GM23338 (cell line): ENCODE measurements around the gene HOXC9. TPM values are rescaled to one million over a fixed set of nuclear protein-coding genes. Genes with fewer than 3 reads are reported as not detected.
A peak's percentile ranks its signal among the peaks of the same experiment; 100 is the strongest.

Source experiments
- ATAC-seq: fragments of 200-7000 bp; cut with Tn5 transposase; 3 replicates; pipeline ENCODE4 v1.9.1; 2020
- DNase-seq: peaks from one replicate; pipeline ENCODE4 v3.0.0-alpha.2; 2015; ENCODE audit warnings: low spot score
- H2AFZ ChIP-seq: fragments of 200-600 bp; sonication (generic); 2 replicates; pipeline ENCODE4 v1.8.0; 2016; ENCODE audit warnings: antibody characterized with exemption, mild to moderate bottlenecking, moderate library complexity
- H3F3A ChIP-seq: fragments of 200-600 bp; sonication (generic); replicated peaks from 2 replicates; pipeline ENCODE4 v1.8.0; 2017; ENCODE audit warnings: antibody characterized with exemption, mixed run types, low read depth
- H3K27ac ChIP-seq: fragments of 200-600 bp; sonication (generic); 2 replicates; pipeline ENCODE4 v1.6.1; 2016; ENCODE audit warnings: low read depth
- H3K27me3 ChIP-seq: fragments of 200-600 bp; sonication (generic); 2 replicates; pipeline ENCODE4 v1.8.0; 2016; ENCODE audit warnings: mild to moderate bottlenecking, mixed run types, moderate library complexity; ENCODE audit not compliant: insufficient read depth
- H3K36me3 ChIP-seq: fragments of 200-600 bp; sonication (generic); 2 replicates; pipeline ENCODE4 v1.8.0; 2016; ENCODE audit warnings: mild to moderate bottlenecking; ENCODE audit not compliant: insufficient read depth
- H3K4me1 ChIP-seq: fragments of 200-600 bp; sonication (generic); 2 replicates; pipeline ENCODE4 v1.8.0; 2016; ENCODE audit warnings: mild to moderate bottlenecking, moderate library complexity; ENCODE audit not compliant: insufficient read depth
- H3K4me2 ChIP-seq: fragments of 200-600 bp; sonication (generic); 2 replicates; pipeline ENCODE4 v1.7.1; 2017; ENCODE audit warnings: mixed run types
- H3K4me3 ChIP-seq: fragments of 200-600 bp; sonication (generic); 2 replicates; pipeline ENCODE4 v1.6.1; 2016; ENCODE audit warnings: mixed run types
- H3K79me2 ChIP-seq: fragments of 200-600 bp; sonication (generic); replicated peaks from 2 replicates; pipeline ENCODE4 v1.8.0; 2017; ENCODE audit warnings: mild to moderate bottlenecking; ENCODE audit not compliant: insufficient read depth
- H3K9me2 ChIP-seq: fragments of 200-600 bp; sonication (generic); 2 replicates; pipeline ENCODE4 v1.8.0; 2017; ENCODE audit not compliant: insufficient read depth
- H4K20me1 ChIP-seq: fragments of 200-600 bp; sonication (generic); replicated peaks from 2 replicates; pipeline ENCODE4 v1.8.0; 2017; ENCODE audit warnings: mild to moderate bottlenecking; ENCODE audit not compliant: insufficient read depth
- H3K27ac Mint-ChIP-seq: 2 replicates; pipeline ENCODE4 v1.8.0; 2020; ENCODE audit warnings: inconsistent platforms, mild to moderate bottlenecking, moderate library complexity, mixed read lengths
- H3K27me3 Mint-ChIP-seq: 3 replicates; pipeline ENCODE4 v1.8.0; 2022; ENCODE audit warnings: low read depth, mild to moderate bottlenecking, moderate library complexity, mixed read lengths, inconsistent platforms; ENCODE audit not compliant: insufficient read depth, poor library complexity
- H3K36me3 Mint-ChIP-seq: 3 replicates; pipeline ENCODE4 v1.8.0; 2021; ENCODE audit warnings: low read depth, mild to moderate bottlenecking, inconsistent platforms, moderate library complexity, mixed read lengths
- H3K4me1 Mint-ChIP-seq: 3 replicates; pipeline ENCODE4 v1.8.0; 2020; ENCODE audit warnings: mild to moderate bottlenecking, inconsistent platforms, mixed read lengths
- H3K4me3 Mint-ChIP-seq: 3 replicates; pipeline ENCODE4 v1.8.0; 2021; ENCODE audit warnings: moderate library complexity, mild to moderate bottlenecking, inconsistent platforms, mixed read lengths
- H3K9me3 Mint-ChIP-seq: 3 replicates; pipeline ENCODE4 v1.8.0; 2020; ENCODE audit warnings: moderate library complexity, mild to moderate bottlenecking, inconsistent platforms, mixed read lengths
- EZH2 ChIP-seq: fragments of 200-600 bp; sonication (generic); IDR thresholded peaks from one replicate; pipeline ENCODE4 v1.8.0; 2017; ENCODE audit warnings: antibody characterized with exemption, mild to moderate bottlenecking, low read depth; ENCODE audit not compliant: unreplicated experiment
- JUNB ChIP-seq: IDR thresholded peaks from one replicate; pipeline ENCODE4 v1.6.1; 2016; ENCODE audit warnings: antibody characterized with exemption; ENCODE audit not compliant: unreplicated experiment
- ZNF114 ChIP-seq: fragments of 250-450 bp; sonication (Bioruptor Pico); IDR thresholded peaks from 2 replicates; pipeline ENCODE4 v1.5.0; 2020; ENCODE audit warnings: mild to moderate bottlenecking, moderate library complexity
- ZNF331 ChIP-seq: fragments of 250-450 bp; sonication (Bioruptor Pico); IDR thresholded peaks from 2 replicates; pipeline ENCODE4 v1.5.0; 2020; ENCODE audit warnings: low read depth, mild to moderate bottlenecking, moderate library complexity
- polyA plus RNA-seq: library from polyadenylated mRNA; unstranded; fragments of >200 nt; fragmentation: Nextera tagmentation; extraction: Ambion mirVana; gene quantifications from 2 replicates; pipeline ENCODE4 v1.2.1, GENCODE V29; 2016
- total RNA-seq: library from RNA; depleted of rRNA; stranded (reverse); fragments of >200 nt; shearing (Covaris generic); gene quantifications from 2 replicates; pipeline ENCODE4 v1.2.3, GENCODE V29; 2014
- TF ChIP-seq, protein P1 (sequence below), 2 experiments: fragments of 200-600 bp in 1 of 2; sonication (generic) in 1 of 2; conservative IDR thresholded peaks; 2 replicates each; pipeline versions ENCODE4 v1.5.1 to v1.6.1; 2016 to 2017; ENCODE audit warnings: antibody characterized with exemption in 2 of 2, low read depth in 2 of 2, mild to moderate bottlenecking in 2 of 2, moderate library complexity in 1 of 2
- TF ChIP-seq, protein P2 (sequence below): fragments of 250-450 bp; sonication (Bioruptor Pico); IDR thresholded peaks from 2 replicates; pipeline ENCODE4 v1.5.0; 2020; ENCODE audit warnings: mild to moderate bottlenecking, moderate library complexity

The HOXC9 gene
- total and polyA plus RNA-seq, 2 experiments from 2014 or later: not detected

DNA sequence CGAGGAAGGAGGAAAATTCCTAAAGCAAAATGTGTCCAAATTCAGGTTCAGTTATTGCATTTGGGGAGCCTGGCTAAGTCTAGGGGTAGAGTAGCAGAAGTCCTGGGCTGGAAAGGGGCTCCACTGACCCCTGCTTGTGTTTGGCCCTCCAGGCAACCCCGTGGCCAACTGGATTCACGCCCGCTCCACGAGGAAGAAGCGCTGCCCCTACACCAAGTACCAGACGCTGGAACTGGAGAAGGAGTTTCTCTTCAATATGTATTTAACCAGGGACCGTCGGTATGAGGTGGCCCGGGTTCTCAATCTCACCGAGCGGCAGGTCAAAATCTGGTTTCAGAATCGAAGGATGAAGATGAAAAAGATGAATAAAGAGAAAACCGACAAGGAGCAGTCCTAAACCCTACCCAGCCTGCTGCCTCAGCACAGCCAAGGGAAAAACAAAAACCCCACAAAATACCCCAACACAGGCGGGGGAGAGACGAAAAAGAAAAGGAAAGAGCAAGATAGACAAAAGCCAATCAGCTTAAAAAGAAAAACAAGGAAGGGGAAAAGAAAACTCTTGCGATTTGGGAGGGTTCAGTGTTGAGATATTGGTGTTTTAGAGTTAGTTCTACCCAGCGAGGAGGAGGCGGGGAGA, 2.4 kb downstream of the HOXC9 start:
- Histone ChIP-seq H3K27ac (no peak overlapping the region), H3K79me2 (no peaks in the 10 kb centered on the region), H3K4me1 (peaks cover 16% of the 10 kb centered on the region), H3K4me2 (no peak overlapping the region), H3K36me3 (no peaks in the 10 kb centered on the region), H3K4me3 (no peak overlapping the region), H3F3A (peaks cover 29% of the 10 kb centered on the region), H3K9me2 (no peaks in the 10 kb centered on the region), H4K20me1 (peaks cover 28% of the 10 kb centered on the region), H3K27me3 (peaks cover 100% of the 10 kb centered on the region), H2AFZ (no peak overlapping the region)
- H3K4me1 Mint-ChIP-seq: peaks cover 25% of the 10 kb centered on the region
- H3K27ac Mint-ChIP-seq: no peak overlapping the region
- no peak overlapping the region for H3K4me3 Mint-ChIP-seq
- TF ChIP-seq ZNF331 (no peak), EZH2 (peak; percentile 95), JUNB (no peak), ZNF114 (CRISPR knock-in tag) (no peak)
- TF ChIP-seq, protein P1, sequence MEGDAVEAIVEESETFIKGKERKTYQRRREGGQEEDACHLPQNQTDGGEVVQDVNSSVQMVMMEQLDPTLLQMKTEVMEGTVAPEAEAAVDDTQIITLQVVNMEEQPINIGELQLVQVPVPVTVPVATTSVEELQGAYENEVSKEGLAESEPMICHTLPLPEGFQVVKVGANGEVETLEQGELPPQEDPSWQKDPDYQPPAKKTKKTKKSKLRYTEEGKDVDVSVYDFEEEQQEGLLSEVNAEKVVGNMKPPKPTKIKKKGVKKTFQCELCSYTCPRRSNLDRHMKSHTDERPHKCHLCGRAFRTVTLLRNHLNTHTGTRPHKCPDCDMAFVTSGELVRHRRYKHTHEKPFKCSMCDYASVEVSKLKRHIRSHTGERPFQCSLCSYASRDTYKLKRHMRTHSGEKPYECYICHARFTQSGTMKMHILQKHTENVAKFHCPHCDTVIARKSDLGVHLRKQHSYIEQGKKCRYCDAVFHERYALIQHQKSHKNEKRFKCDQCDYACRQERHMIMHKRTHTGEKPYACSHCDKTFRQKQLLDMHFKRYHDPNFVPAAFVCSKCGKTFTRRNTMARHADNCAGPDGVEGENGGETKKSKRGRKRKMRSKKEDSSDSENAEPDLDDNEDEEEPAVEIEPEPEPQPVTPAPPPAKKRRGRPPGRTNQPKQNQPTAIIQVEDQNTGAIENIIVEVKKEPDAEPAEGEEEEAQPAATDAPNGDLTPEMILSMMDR (conservative IDR thresholded peaks at IDR 0.05; ENCODE audit: low read depth in 2 of 2): no peak
- TF ChIP-seq, protein P2, sequence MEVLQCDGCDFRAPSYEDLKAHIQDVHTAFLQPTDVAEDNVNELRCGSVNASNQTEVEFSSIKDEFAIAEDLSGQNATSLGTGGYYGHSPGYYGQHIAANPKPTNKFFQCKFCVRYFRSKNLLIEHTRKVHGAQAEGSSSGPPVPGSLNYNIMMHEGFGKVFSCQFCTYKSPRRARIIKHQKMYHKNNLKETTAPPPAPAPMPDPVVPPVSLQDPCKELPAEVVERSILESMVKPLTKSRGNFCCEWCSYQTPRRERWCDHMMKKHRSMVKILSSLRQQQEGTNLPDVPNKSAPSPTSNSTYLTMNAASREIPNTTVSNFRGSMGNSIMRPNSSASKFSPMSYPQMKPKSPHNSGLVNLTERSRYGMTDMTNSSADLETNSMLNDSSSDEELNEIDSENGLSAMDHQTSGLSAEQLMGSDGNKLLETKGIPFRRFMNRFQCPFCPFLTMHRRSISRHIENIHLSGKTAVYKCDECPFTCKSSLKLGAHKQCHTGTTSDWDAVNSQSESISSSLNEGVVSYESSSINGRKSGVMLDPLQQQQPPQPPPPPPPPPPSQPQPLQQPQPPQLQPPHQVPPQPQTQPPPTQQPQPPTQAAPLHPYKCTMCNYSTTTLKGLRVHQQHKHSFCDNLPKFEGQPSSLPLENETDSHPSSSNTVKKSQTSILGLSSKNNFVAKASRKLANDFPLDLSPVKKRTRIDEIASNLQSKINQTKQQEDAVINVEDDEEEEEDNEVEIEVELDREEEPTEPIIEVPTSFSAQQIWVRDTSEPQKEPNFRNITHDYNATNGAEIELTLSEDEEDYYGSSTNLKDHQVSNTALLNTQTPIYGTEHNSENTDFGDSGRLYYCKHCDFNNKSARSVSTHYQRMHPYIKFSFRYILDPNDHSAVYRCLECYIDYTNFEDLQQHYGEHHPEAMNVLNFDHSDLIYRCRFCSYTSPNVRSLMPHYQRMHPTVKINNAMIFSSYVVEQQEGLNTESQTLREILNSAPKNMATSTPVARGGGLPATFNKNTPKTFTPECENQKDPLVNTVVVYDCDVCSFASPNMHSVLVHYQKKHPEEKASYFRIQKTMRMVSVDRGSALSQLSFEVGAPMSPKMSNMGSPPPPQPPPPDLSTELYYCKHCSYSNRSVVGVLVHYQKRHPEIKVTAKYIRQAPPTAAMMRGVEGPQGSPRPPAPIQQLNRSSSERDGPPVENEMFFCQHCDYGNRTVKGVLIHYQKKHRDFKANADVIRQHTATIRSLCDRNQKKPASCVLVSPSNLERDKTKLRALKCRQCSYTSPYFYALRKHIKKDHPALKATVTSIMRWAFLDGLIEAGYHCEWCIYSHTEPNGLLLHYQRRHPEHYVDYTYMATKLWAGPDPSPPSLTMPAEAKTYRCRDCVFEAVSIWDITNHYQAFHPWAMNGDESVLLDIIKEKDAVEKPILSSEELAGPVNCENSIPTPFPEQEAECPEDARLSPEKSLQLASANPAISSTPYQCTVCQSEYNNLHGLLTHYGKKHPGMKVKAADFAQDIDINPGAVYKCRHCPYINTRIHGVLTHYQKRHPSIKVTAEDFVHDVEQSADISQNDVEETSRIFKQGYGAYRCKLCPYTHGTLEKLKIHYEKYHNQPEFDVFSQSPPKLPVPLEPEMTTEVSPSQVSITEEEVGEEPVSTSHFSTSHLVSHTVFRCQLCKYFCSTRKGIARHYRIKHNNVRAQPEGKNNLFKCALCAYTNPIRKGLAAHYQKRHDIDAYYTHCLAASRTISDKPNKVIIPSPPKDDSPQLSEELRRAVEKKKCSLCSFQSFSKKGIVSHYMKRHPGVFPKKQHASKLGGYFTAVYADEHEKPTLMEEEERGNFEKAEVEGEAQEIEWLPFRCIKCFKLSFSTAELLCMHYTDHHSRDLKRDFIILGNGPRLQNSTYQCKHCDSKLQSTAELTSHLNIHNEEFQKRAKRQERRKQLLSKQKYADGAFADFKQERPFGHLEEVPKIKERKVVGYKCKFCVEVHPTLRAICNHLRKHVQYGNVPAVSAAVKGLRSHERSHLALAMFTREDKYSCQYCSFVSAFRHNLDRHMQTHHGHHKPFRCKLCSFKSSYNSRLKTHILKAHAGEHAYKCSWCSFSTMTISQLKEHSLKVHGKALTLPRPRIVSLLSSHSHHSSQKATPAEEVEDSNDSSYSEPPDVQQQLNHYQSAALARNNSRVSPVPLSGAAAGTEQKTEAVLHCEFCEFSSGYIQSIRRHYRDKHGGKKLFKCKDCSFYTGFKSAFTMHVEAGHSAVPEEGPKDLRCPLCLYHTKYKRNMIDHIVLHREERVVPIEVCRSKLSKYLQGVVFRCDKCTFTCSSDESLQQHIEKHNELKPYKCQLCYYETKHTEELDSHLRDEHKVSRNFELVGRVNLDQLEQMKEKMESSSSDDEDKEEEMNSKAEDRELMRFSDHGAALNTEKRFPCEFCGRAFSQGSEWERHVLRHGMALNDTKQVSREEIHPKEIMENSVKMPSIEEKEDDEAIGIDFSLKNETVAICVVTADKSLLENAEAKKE (CRISPR knock-in tag): no peak
- peaks cover 100% of the 10 kb centered on the region for H3K27me3 Mint-ChIP-seq
- H3K9me3 Mint-ChIP-seq: peaks cover 3% of the 10 kb centered on the region; the same call in 2 of the 3 replicates
- DNase-seq (no peak), ATAC-seq (no peak)
- no peaks in the 10 kb centered on the region for H3K36me3 Mint-ChIP-seq
